ENCODE results near the gene ANKRD37. TPM values are rescaled to one million over a fixed set of nuclear protein-coding genes. Genes with fewer than 3 reads are reported as not detected.

Gene ANKRD37
- 7.5 and 19.1 TPM in 2 replicates for total RNA-seq

GRCh38 chr4:185396724-185397385, at the start of gene ANKRD37:
Gene ANKRD37, plus strand, starts transcription at chr4:185396841. Its CDS starts 83 bp downstream, at chr4:185396924.

GRCh38 chr4:185395238-185395955, 1.2 kb upstream of the ANKRD37 start, which contains the start of gene LRP2BP:
Gene LRP2BP, minus strand, starts transcription at chr4:185395924. Its CDS starts 17,738 bp downstream, at chr4:185378186.

GRCh38 chr4:185425647-185426352, 29.2 kb downstream of the ANKRD37 start, which contains the start of gene UFSP2:
Gene UFSP2, minus strand, starts transcription at chr4:185425964. Its CDS starts 96 bp downstream, at chr4:185425868.

Other genes with a start within 250 kb of the ANKRD37 start
- 21.3 and 22.8 TPM in 2 replicates for gene CFAP97, start 192.8 kb upstream of the ANKRD37 start, total RNA-seq
- gene SNX25, start 187.2 kb upstream of the ANKRD37 start, total RNA-seq: 17.0 and 19.0 TPM in 2 replicates
- gene LRP2BP, start 917 bp upstream of the ANKRD37 start, total RNA-seq: 0.16 and 0.18 TPM in 2 replicates
- gene UFSP2, start 29.1 kb downstream of the ANKRD37 start, total RNA-seq: 29.2 and 29.6 TPM in 2 replicates
- 0.18 and 2.1 TPM in 2 replicates for gene CCDC110, start 74.9 kb downstream of the ANKRD37 start, total RNA-seq
- 121 and 137 TPM in 2 replicates for gene PDLIM3, start 138.7 kb downstream of the ANKRD37 start, total RNA-seq